ENCODE data around the gene ATXN7L2.
"Not testable (repeated sequence)": the region's sequence is repeated elsewhere in the genome, so short reads cannot be mapped to it uniquely, and the experiment has no call there.

The ATXN7L2 gene

GRCh38 chr1:109470245-109470644, 13.5 kb upstream of the ATXN7L2 start:
- ATAC-seq (no peak), DNase-seq (no peak)
- H3K27me3 Mint-ChIP-seq: peaks cover 80% of the 10 kb centered on the region
- H3K4me1 Mint-ChIP-seq: peaks cover 19% of the 10 kb centered on the region
- no peaks in the 10 kb centered on the region for H3K9me3 Mint-ChIP-seq
- H3K27ac Mint-ChIP-seq: no peak overlapping the region
- H3K4me3 Mint-ChIP-seq: no peak overlapping the region

GRCh38 chr1:109472779-109473178, 10.9 kb upstream of the ATXN7L2 start:
- H3K27me3 Mint-ChIP-seq: peaks cover 65% of the 10 kb centered on the region
- no peak for ATAC-seq
- no peak for DNase-seq

GRCh38 chr1:109473284-109474057, 10.2 kb upstream of the ATXN7L2 start:
- peak overlapping the region in 1 of 2 donors; percentile 48 for H3K27ac Mint-ChIP-seq
- H3K4me1 Mint-ChIP-seq, DNase-seq, ATAC-seq, H3K4me3 Mint-ChIP-seq, H3K9me3 Mint-ChIP-seq: not testable (repeated sequence)
- H3K27me3 Mint-ChIP-seq: peaks cover 65% of the 10 kb centered on the region

More at GRCh38 chr1:109472779-109473178, 10.9 kb upstream of the ATXN7L2 start:
- Mint-ChIP-seq H3K4me3 (no peak overlapping the region), H3K4me1 (peaks cover 13% of the 10 kb centered on the region), H3K9me3 (no peaks in the 10 kb centered on the region), H3K27ac (no peak overlapping the region)

GRCh38 chr1:109474697-109475096, 9.0 kb upstream of the ATXN7L2 start:
- DNase-seq (no peak), ATAC-seq (no peak)
- no peak overlapping the region for H3K27ac Mint-ChIP-seq
- peaks cover 71% of the 10 kb centered on the region for H3K27me3 Mint-ChIP-seq
- no peak overlapping the region for H3K4me3 Mint-ChIP-seq
- peaks cover 5% of the 10 kb centered on the region for H3K4me1 Mint-ChIP-seq
- H3K9me3 Mint-ChIP-seq: no peaks in the 10 kb centered on the region

- Mint-ChIP-seq H3K27me3 (peaks cover 72% of the 10 kb centered on the region), H3K9me3 (no peaks in the 10 kb centered on the region), H3K4me3 (no peak overlapping the region), H3K4me1 (peaks cover 5% of the 10 kb centered on the region), H3K27ac (no peak overlapping the region)
- no peak for ATAC-seq
- no peak for DNase-seq
Measured at GRCh38 chr1:109475261-109475660, 8.4 kb upstream of the ATXN7L2 start.

- Mint-ChIP-seq H3K4me3 (no peak overlapping the region), H3K27me3 (peaks cover 65% of the 10 kb centered on the region), H3K4me1 (peaks cover 5% of the 10 kb centered on the region), H3K27ac (no peak overlapping the region), H3K9me3 (no peaks in the 10 kb centered on the region)
- ATAC-seq (no peak), DNase-seq (no peak)
Measured at GRCh38 chr1:109476825-109477224, 6.9 kb upstream of the ATXN7L2 start.

- H3K27me3 Mint-ChIP-seq: peaks cover 58% of the 10 kb centered on the region
Measured at GRCh38 chr1:109477821-109478220, 5.9 kb upstream of the ATXN7L2 start.

GRCh38 chr1:109478806-109479205, 4.9 kb upstream of the ATXN7L2 start:
- Mint-ChIP-seq H3K4me3 (no peak overlapping the region), H3K9me3 (no peaks in the 10 kb centered on the region), H3K27me3 (peaks cover 51% of the 10 kb centered on the region), H3K27ac (no peak overlapping the region), H3K4me1 (peaks cover 20% of the 10 kb centered on the region)
- DNase-seq (no peak), ATAC-seq (no peak)

More at GRCh38 chr1:109477821-109478220, 5.9 kb upstream of the ATXN7L2 start:
- ATAC-seq: no peak
- DNase-seq: no peak
- no peak overlapping the region for H3K4me3 Mint-ChIP-seq
- peaks cover 13% of the 10 kb centered on the region for H3K4me1 Mint-ChIP-seq
- H3K27ac Mint-ChIP-seq: no peak overlapping the region
- H3K9me3 Mint-ChIP-seq: no peaks in the 10 kb centered on the region

- DNase-seq: no peak
- no peak for ATAC-seq
- Mint-ChIP-seq H3K4me3 (no peak overlapping the region), H3K4me1 (peaks cover 23% of the 10 kb centered on the region), H3K27ac (no peak overlapping the region), H3K27me3 (peaks cover 50% of the 10 kb centered on the region), H3K9me3 (no peaks in the 10 kb centered on the region)
Measured at GRCh38 chr1:109479311-109479710, 4.4 kb upstream of the ATXN7L2 start.

- no peak overlapping the region for H3K27ac Mint-ChIP-seq
- DNase-seq (no peak), ATAC-seq (no peak)
- H3K4me3 Mint-ChIP-seq: no peak overlapping the region
- H3K9me3 Mint-ChIP-seq: no peaks in the 10 kb centered on the region
- peaks cover 44% of the 10 kb centered on the region for H3K27me3 Mint-ChIP-seq
- peaks cover 29% of the 10 kb centered on the region for H3K4me1 Mint-ChIP-seq
Measured at GRCh38 chr1:109479901-109480300, 3.8 kb upstream of the ATXN7L2 start.

GRCh38 chr1:109481646-109482045, 2.1 kb upstream of the ATXN7L2 start:
- no peak for DNase-seq
- no peak overlapping the region for H3K27ac Mint-ChIP-seq
- no peak for ATAC-seq
- H3K27me3 Mint-ChIP-seq: peaks cover 32% of the 10 kb centered on the region
- H3K4me1 Mint-ChIP-seq: peaks cover 44% of the 10 kb centered on the region
- no peak overlapping the region for H3K4me3 Mint-ChIP-seq
- no peaks in the 10 kb centered on the region for H3K9me3 Mint-ChIP-seq

GRCh38 chr1:109482242-109482641, 1.5 kb upstream of the ATXN7L2 start:
- no peak for ATAC-seq
- Mint-ChIP-seq H3K4me1 (peaks cover 46% of the 10 kb centered on the region), H3K27ac (peak overlapping the region in 1 of 2 donors; percentile 78), H3K9me3 (no peaks in the 10 kb centered on the region), H3K27me3 (peaks cover 32% of the 10 kb centered on the region), H3K4me3 (peak overlapping the region; percentile 20 to 92)
- DNase-seq: no peak

GRCh38 chr1:109482791-109483671, 674 bp upstream of the ATXN7L2 start:
- peaks cover 29% of the 10 kb centered on the region for H3K27me3 Mint-ChIP-seq
- peak; percentile 58 to 69 for DNase-seq
- peaks cover 53% of the 10 kb centered on the region for H3K4me1 Mint-ChIP-seq
- peak overlapping the region; percentile 81 to 95 for H3K27ac Mint-ChIP-seq
- H3K9me3 Mint-ChIP-seq: no peaks in the 10 kb centered on the region
- ATAC-seq: peak; percentile 73
- peak overlapping the region; percentile 91 to 92 for H3K4me3 Mint-ChIP-seq

GRCh38 chr1:109484519-109484975, 842 bp downstream of the ATXN7L2 start:
- H3K4me1 Mint-ChIP-seq: peaks cover 48% of the 10 kb centered on the region

GRCh38 chr1:109485001-109485400, 1.3 kb downstream of the ATXN7L2 start:
- no peak for ATAC-seq
- no peak for DNase-seq
- H3K4me1 Mint-ChIP-seq: peaks cover 48% of the 10 kb centered on the region

More at GRCh38 chr1:109484519-109484975, 842 bp downstream of the ATXN7L2 start:
- Mint-ChIP-seq H3K27ac (peak overlapping the region; percentile 85 to 95), H3K27me3 (peaks cover 14% of the 10 kb centered on the region), H3K4me3 (peak overlapping the region; percentile 92 to 95), H3K9me3 (no peaks in the 10 kb centered on the region)
- no peak for DNase-seq
- ATAC-seq: no peak

GRCh38 chr1:109487261-109487660, 3.6 kb downstream of the ATXN7L2 start:
- no peak overlapping the region for H3K27ac Mint-ChIP-seq
- H3K27me3 Mint-ChIP-seq: no peaks in the 10 kb centered on the region
- no peak for ATAC-seq
- H3K4me1 Mint-ChIP-seq: peaks cover 46% of the 10 kb centered on the region
- H3K9me3 Mint-ChIP-seq: no peaks in the 10 kb centered on the region
- no peak overlapping the region for H3K4me3 Mint-ChIP-seq
- DNase-seq: no peak

More at GRCh38 chr1:109485001-109485400, 1.3 kb downstream of the ATXN7L2 start:
- Mint-ChIP-seq H3K9me3 (no peaks in the 10 kb centered on the region), H3K4me3 (peak overlapping the region; percentile 92 to 95), H3K27me3 (peaks cover 9% of the 10 kb centered on the region), H3K27ac (peak overlapping the region; percentile 48 to 95)
